GM12878 (cell line): ENCODE results near the gene ATP10A. TPM values are rescaled to one million over a fixed set of nuclear protein-coding genes. Genes with fewer than 3 reads are reported as not detected.

Experiments
- BRCA1 ChIP-seq: IDR thresholded peaks from 2 replicates; pipeline ENCODE4 v1.6.1; 2011; ENCODE audit warnings: low read depth, low read length, improper control_type of control experiment
- CBX5 ChIP-seq: sonication (generic); IDR thresholded peaks from 2 replicates; pipeline ENCODE4 v1.6.1; 2016; ENCODE audit warnings: low read depth, moderate library complexity, mild to moderate bottlenecking, inconsistent platforms
- CEBPB ChIP-seq, 2 experiments: fragments of 150-350 bp in 1 of 2; IDR thresholded peaks; 2 replicates each; pipeline ENCODE4 v1.6.1; 2012 to 2014; ENCODE audit warnings: low read depth in 2 of 2, low read length in 2 of 2, borderline replicate concordance in 1 of 2, inconsistent platforms in 1 of 2
- CHD1 ChIP-seq: IDR thresholded peaks from 2 replicates; pipeline ENCODE4 v1.6.1; 2012; ENCODE audit warnings: low read depth, low read length, improper control_type of control experiment
- CHD2 ChIP-seq: IDR thresholded peaks from 2 replicates; pipeline ENCODE4 v1.6.1; 2011; ENCODE audit warnings: low read depth, low read length, improper control_type of control experiment, borderline replicate concordance
- EED ChIP-seq: sonication (generic); IDR thresholded peaks from 2 replicates; pipeline ENCODE4 v1.6.1; 2016; ENCODE audit warnings: antibody characterized with exemption, low read depth
- HDAC2 ChIP-seq: fragments of 200-600 bp; sonication (generic); IDR thresholded peaks from 2 replicates; pipeline ENCODE4 v1.6.1; 2017
- MTA2 ChIP-seq: fragments of 450-650 bp; IDR thresholded peaks from 2 replicates; pipeline ENCODE4 v1.6.1; 2016; ENCODE audit warnings: low read depth, mild to moderate bottlenecking, moderate library complexity
- PAX5 ChIP-seq: IDR thresholded peaks from 2 replicates; pipeline ENCODE4 v1.6.1; 2011; ENCODE audit warnings: low read depth, low read length, borderline replicate concordance
- RELA ChIP-seq: fragments of 450-650 bp; IDR thresholded peaks from 2 replicates; pipeline ENCODE4 v1.8.0; 2014; ENCODE audit warnings: borderline replicate concordance; ENCODE audit not compliant: partially characterized antibody
- RUNX3 ChIP-seq: IDR thresholded peaks from 2 replicates; pipeline ENCODE4 v1.6.1; 2012; ENCODE audit warnings: low read length, inconsistent platforms
- SPI1 ChIP-seq: IDR thresholded peaks from 2 replicates; pipeline ENCODE4 v1.6.1; 2011; ENCODE audit warnings: low read depth, mild to moderate bottlenecking, low read length, moderate library complexity, borderline replicate concordance; ENCODE audit not compliant: insufficient read depth
- SREBF1 ChIP-seq: IDR thresholded peaks from 2 replicates; pipeline ENCODE4 v1.6.1; 2012; ENCODE audit warnings: mild to moderate bottlenecking, low read length
- TCF7 ChIP-seq: IDR thresholded peaks from 2 replicates; pipeline ENCODE4 v1.6.1; 2014; ENCODE audit warnings: antibody characterized with exemption, borderline replicate concordance
- WRNIP1 ChIP-seq: IDR thresholded peaks from 2 replicates; pipeline ENCODE4 v1.6.1; 2011; ENCODE audit warnings: low read depth, low read length, improper control_type of control experiment, borderline replicate concordance
- YBX1 ChIP-seq: fragments of 450-650 bp; IDR thresholded peaks from 2 replicates; pipeline ENCODE4 v1.6.1; 2016; ENCODE audit warnings: antibody characterized with exemption
- ZSCAN29 ChIP-seq: fragments of 450-650 bp; IDR thresholded peaks from 2 replicates; pipeline ENCODE4 v1.6.1; 2017; ENCODE audit warnings: mild to moderate bottlenecking, moderate library complexity
- ZZZ3 ChIP-seq: IDR thresholded peaks from 2 replicates; pipeline ENCODE4 v1.6.1; 2011; ENCODE audit warnings: low read depth; ENCODE audit not compliant: control insufficient read depth, insufficient read length
- polyA plus RNA-seq, 11 experiments: library from polyadenylated mRNA; depleted of rRNA in 4 of 11; unstranded in 6 of 11; stranded (reverse) in 5 of 11; fragments of >200 nt; fragmentation: Nextera tagmentation in 4 of 11; fragmentation: Illumina TruSeq in 1 of 11; extraction: Ambion mirVana in 4 of 11; extraction: Trizol in 1 of 11; gene quantifications; 1 replicate in 1 of 11; 2 replicates in 10 of 11; pipeline versions ENCODE4 v1.2.1 to v1.2.3, GENCODE V29; 2011 to 2016; ENCODE audit warnings: inconsistent platforms in 2 of 11, missing spikeins in 2 of 11, low read depth in 1 of 11
- total RNA-seq, 4 experiments: library from RNA; depleted of rRNA in 3 of 4; stranded (reverse); fragments of >200 nt in 3 of 4; fragmentation: Illumina TruSeq in 1 of 4; extraction: Trizol in 1 of 4; gene quantifications; 2 replicates each; pipeline versions ENCODE4 v1.2.1 to v1.2.3, GENCODE V29; 2013 to 2021
- TF ChIP-seq, protein P1 (sequence below): fragments of 450-650 bp; IDR thresholded peaks from 2 replicates; pipeline ENCODE4 v1.6.1; 2017; ENCODE audit warnings: mild to moderate bottlenecking, moderate library complexity
- TF ChIP-seq, protein P2 (sequence below): fragments of 450-650 bp; IDR thresholded peaks from 2 replicates; pipeline ENCODE4 v1.6.1; 2017; ENCODE audit warnings: low read depth, mild to moderate bottlenecking, moderate library complexity
- TF ChIP-seq, protein P3 (sequence below): fragments of 450-650 bp; conservative IDR thresholded peaks from 2 replicates; pipeline ENCODE4 v1.6.1; 2017; ENCODE audit warnings: mild to moderate bottlenecking, moderate library complexity

ATP10A gene
- total and polyA plus RNA-seq, 10 of the 15 experiments (the other 5 are each of a cell fraction or from before 2014, with no cell fraction given): 0.04 to 1.5 (median 0.31) TPM; not detected in 2

DNA sequence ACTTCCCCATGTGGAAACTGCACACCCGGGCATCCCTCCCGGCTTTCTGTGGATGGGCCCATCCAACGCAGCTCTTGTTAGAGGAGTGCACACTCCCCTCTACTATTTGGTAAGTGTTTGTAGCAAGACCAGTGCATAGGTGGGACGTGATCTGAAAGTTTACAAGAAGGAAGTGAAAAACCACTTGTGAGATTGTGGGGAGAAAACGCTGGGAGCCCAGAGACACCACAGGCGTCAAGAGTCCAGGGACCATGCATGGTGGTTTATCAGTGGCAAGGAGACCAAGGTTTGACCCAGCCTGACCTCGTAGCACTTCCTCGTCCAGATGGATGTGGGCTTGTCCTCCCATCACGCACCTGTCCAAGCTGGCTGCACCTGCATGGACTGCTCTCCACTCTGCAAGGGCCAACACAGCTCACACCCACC lies 51.6 kb downstream of the ATP10A start (continued):
- TF ChIP-seq CHD2: peak; percentile 30; the same call in 1 of the 2 replicates
- TF ChIP-seq SPI1: peak; percentile 86
- peak; percentile 33; the same call in 1 of the 2 replicates for TF ChIP-seq MTA2
- peak; percentile 84 for TF ChIP-seq PAX5
- no peak for TF ChIP-seq CHD1
- TF ChIP-seq TCF7: no peak
- no peak for TF ChIP-seq YBX1
- TF ChIP-seq, protein P1, sequence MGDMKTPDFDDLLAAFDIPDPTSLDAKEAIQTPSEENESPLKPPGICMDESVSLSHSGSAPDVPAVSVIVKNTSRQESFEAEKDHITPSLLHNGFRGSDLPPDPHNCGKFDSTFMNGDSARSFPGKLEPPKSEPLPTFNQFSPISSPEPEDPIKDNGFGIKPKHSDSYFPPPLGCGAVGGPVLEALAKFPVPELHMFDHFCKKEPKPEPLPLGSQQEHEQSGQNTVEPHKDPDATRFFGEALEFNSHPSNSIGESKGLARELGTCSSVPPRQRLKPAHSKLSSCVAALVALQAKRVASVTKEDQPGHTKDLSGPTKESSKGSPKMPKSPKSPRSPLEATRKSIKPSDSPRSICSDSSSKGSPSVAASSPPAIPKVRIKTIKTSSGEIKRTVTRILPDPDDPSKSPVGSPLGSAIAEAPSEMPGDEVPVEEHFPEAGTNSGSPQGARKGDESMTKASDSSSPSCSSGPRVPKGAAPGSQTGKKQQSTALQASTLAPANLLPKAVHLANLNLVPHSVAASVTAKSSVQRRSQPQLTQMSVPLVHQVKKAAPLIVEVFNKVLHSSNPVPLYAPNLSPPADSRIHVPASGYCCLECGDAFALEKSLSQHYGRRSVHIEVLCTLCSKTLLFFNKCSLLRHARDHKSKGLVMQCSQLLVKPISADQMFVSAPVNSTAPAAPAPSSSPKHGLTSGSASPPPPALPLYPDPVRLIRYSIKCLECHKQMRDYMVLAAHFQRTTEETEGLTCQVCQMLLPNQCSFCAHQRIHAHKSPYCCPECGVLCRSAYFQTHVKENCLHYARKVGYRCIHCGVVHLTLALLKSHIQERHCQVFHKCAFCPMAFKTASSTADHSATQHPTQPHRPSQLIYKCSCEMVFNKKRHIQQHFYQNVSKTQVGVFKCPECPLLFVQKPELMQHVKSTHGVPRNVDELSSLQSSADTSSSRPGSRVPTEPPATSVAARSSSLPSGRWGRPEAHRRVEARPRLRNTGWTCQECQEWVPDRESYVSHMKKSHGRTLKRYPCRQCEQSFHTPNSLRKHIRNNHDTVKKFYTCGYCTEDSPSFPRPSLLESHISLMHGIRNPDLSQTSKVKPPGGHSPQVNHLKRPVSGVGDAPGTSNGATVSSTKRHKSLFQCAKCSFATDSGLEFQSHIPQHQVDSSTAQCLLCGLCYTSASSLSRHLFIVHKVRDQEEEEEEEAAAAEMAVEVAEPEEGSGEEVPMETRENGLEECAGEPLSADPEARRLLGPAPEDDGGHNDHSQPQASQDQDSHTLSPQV: no peak
- TF ChIP-seq RELA: no peak
- TF ChIP-seq, protein P2, sequence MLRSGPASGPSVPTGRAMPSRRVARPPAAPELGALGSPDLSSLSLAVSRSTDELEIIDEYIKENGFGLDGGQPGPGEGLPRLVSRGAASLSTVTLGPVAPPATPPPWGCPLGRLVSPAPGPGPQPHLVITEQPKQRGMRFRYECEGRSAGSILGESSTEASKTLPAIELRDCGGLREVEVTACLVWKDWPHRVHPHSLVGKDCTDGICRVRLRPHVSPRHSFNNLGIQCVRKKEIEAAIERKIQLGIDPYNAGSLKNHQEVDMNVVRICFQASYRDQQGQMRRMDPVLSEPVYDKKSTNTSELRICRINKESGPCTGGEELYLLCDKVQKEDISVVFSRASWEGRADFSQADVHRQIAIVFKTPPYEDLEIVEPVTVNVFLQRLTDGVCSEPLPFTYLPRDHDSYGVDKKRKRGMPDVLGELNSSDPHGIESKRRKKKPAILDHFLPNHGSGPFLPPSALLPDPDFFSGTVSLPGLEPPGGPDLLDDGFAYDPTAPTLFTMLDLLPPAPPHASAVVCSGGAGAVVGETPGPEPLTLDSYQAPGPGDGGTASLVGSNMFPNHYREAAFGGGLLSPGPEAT: 0 out of 2 replicates have a peak, but pooled peaks have one; percentile 30
- no peak for TF ChIP-seq ZSCAN29
- TF ChIP-seq SREBF1: no peak
- no peak for TF ChIP-seq HDAC2
- TF ChIP-seq EED: no peak
- TF ChIP-seq CEBPB (IDR thresholded peaks at IDR 0.05; ENCODE audit: borderline replicate concordance in 1 of 2, low read depth in 2 of 2, low read length in 2 of 2): no peak
- TF ChIP-seq, protein P3, sequence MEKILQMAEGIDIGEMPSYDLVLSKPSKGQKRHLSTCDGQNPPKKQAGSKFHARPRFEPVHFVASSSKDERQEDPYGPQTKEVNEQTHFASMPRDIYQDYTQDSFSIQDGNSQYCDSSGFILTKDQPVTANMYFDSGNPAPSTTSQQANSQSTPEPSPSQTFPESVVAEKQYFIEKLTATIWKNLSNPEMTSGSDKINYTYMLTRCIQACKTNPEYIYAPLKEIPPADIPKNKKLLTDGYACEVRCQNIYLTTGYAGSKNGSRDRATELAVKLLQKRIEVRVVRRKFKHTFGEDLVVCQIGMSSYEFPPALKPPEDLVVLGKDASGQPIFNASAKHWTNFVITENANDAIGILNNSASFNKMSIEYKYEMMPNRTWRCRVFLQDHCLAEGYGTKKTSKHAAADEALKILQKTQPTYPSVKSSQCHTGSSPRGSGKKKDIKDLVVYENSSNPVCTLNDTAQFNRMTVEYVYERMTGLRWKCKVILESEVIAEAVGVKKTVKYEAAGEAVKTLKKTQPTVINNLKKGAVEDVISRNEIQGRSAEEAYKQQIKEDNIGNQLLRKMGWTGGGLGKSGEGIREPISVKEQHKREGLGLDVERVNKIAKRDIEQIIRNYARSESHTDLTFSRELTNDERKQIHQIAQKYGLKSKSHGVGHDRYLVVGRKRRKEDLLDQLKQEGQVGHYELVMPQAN: no peak
- no peak for TF ChIP-seq ZZZ3
- TF ChIP-seq RUNX3: peak; percentile 77
- TF ChIP-seq BRCA1: no peak
- TF ChIP-seq WRNIP1: no peak
- TF ChIP-seq CBX5: no peak
